ENCODE measurements around the gene INPP4A. TPM values are rescaled to one million over a fixed set of nuclear protein-coding genes. Genes with fewer than 3 reads are reported as not detected.

The INPP4A gene
- total and polyA plus RNA-seq, 2 of the 13 experiments (the other 11 are each of a cell fraction or from before 2014, with no cell fraction given), result 10.1 to 10.9 TPM

DNA sequence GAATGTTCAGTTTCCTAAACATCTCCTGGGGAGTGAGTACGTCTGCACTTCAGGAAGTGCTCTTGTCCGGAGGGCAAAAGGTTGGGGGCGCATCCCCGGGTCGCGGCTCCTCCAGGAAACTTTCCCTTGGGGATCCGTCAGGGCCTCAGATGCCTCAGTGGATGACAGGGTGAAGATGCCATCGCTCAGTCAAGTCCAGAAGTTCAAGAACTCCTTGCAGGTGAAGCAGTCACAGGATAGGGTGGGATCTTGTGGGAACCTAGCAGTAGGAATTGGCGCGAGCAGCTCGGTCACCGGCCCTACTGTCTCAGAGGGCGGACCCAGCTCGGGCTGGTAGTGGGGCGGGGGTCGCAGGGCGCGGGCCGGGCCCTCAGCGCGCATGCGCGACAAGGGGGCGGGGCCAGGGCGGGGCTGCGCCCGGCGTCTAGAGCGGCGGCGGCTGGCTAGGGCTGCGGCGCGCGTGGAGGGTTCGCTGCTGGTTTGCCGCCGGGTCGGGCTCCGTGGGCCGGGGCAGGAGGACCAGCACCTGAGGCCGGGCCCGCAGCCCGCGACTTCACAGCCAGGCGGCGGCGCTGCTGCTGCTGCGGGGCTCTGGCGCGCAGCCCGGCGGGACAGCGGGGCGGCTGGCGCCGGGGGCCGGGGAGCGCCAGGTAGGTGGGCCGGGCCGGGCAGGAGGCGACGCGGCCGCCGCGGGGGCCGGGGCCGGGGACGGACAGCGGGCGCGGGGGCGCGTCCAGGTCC is at the start of gene INPP4A (continued):
- TF ChIP-seq, protein P1, sequence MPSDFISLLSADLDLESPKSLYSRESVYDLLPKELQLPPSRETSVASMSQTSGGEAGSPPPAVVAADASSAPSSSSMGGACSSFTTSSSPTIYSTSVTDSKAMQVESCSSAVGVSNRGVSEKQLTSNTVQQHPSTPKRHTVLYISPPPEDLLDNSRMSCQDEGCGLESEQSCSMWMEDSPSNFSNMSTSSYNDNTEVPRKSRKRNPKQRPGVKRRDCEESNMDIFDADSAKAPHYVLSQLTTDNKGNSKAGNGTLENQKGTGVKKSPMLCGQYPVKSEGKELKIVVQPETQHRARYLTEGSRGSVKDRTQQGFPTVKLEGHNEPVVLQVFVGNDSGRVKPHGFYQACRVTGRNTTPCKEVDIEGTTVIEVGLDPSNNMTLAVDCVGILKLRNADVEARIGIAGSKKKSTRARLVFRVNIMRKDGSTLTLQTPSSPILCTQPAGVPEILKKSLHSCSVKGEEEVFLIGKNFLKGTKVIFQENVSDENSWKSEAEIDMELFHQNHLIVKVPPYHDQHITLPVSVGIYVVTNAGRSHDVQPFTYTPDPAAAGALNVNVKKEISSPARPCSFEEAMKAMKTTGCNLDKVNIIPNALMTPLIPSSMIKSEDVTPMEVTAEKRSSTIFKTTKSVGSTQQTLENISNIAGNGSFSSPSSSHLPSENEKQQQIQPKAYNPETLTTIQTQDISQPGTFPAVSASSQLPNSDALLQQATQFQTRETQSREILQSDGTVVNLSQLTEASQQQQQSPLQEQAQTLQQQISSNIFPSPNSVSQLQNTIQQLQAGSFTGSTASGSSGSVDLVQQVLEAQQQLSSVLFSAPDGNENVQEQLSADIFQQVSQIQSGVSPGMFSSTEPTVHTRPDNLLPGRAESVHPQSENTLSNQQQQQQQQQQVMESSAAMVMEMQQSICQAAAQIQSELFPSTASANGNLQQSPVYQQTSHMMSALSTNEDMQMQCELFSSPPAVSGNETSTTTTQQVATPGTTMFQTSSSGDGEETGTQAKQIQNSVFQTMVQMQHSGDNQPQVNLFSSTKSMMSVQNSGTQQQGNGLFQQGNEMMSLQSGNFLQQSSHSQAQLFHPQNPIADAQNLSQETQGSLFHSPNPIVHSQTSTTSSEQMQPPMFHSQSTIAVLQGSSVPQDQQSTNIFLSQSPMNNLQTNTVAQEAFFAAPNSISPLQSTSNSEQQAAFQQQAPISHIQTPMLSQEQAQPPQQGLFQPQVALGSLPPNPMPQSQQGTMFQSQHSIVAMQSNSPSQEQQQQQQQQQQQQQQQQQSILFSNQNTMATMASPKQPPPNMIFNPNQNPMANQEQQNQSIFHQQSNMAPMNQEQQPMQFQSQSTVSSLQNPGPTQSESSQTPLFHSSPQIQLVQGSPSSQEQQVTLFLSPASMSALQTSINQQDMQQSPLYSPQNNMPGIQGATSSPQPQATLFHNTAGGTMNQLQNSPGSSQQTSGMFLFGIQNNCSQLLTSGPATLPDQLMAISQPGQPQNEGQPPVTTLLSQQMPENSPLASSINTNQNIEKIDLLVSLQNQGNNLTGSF (CRISPR knock-in tag; IDR thresholded peaks at IDR 0.05), result peak; percentile 67; the same call in 1 of the 2 replicates
- TF ChIP-seq, protein P2, sequence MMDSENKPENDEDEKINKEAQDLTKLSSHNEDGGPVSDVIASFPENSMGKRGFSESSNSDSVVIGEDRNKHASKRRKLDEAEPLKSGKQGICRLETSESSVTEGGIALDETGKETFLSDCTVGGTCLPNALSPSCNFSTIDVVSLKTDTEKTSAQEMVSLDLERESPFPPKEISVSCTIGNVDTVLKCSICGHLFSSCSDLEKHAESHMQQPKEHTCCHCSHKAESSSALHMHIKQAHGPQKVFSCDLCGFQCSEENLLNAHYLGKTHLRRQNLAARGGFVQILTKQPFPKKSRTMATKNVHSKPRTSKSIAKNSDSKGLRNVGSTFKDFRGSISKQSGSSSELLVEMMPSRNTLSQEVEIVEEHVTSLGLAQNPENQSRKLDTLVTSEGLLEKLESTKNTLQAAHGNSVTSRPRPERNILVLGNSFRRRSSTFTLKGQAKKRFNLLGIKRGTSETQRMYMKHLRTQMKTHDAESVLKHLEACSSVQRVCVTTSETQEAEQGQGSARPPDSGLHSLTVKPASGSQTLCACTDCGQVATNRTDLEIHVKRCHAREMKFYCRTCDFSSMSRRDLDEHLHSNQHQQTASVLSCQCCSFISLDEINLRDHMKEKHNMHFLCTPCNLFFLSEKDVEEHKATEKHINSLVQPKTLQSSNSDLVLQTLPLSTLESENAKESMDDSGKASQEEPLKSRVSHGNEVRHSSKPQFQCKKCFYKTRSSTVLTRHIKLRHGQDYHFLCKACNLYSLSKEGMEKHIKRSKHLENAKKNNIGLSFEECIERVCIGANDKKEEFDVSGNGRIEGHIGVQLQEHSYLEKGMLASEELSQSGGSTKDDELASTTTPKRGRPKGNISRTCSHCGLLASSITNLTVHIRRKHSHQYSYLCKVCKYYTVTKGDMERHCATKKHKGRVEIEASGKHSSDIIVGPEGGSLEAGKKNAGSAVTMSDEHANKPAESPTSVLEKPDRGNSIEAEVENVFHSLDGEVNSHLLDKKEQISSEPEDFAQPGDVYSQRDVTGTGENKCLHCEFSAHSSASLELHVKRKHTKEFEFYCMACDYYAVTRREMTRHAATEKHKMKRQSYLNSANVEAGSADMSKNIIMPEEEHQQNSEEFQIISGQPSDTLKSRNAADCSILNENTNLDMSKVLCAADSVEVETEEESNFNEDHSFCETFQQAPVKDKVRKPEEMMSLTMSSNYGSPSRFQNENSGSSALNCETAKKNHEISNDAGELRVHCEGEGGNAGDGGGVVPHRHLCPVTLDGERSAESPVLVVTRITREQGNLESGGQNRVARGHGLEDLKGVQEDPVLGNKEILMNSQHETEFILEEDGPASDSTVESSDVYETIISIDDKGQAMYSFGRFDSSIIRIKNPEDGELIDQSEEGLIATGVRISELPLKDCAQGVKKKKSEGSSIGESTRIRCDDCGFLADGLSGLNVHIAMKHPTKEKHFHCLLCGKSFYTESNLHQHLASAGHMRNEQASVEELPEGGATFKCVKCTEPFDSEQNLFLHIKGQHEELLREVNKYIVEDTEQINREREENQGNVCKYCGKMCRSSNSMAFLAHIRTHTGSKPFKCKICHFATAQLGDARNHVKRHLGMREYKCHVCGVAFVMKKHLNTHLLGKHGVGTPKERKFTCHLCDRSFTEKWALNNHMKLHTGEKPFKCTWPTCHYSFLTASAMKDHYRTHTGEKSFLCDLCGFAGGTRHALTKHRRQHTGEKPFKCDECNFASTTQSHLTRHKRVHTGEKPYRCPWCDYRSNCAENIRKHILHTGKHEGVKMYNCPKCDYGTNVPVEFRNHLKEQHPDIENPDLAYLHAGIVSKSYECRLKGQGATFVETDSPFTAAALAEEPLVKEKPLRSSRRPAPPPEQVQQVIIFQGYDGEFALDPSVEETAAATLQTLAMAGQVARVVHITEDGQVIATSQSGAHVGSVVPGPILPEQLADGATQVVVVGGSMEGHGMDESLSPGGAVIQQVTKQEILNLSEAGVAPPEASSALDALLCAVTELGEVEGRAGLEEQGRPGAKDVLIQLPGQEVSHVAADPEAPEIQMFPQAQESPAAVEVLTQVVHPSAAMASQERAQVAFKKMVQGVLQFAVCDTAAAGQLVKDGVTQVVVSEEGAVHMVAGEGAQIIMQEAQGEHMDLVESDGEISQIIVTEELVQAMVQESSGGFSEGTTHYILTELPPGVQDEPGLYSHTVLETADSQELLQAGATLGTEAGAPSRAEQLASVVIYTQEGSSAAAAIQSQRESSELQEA (CRISPR knock-in tag; IDR thresholded peaks at IDR 0.05; ENCODE audit: not compliant biosample characterization), result no peak
- TF ChIP-seq ZNF569 (CRISPR knock-in tag; IDR thresholded peaks at IDR 0.05; ENCODE audit: borderline replicate concordance) (no peak), IRF2 (CRISPR knock-in tag; IDR thresholded peaks at IDR 0.05) (peak; percentile 69; the same call in 1 of the 2 replicates), ZNF788 (CRISPR knock-in tag; IDR thresholded peaks at IDR 0.05; ENCODE audit: borderline replicate concordance) (no peak; the same call in 1 of the 2 replicates), KDM3A (CRISPR knock-in tag; IDR thresholded peaks at IDR 0.05; ENCODE audit: low read depth) (no peak; the same call in 1 of the 2 replicates), SMYD3 (CRISPR knock-in tag; IDR thresholded peaks at IDR 0.05) (no peak), RFX5 (IDR thresholded peaks at IDR 0.05; ENCODE audit: low read depth, low read length) (no peak), PAX8 (CRISPR knock-in tag; IDR thresholded peaks at IDR 0.05; ENCODE audit: borderline replicate concordance) (peak; percentile 67; the same call in 1 of the 2 replicates), CAMTA2 (CRISPR knock-in tag; IDR thresholded peaks at IDR 0.05; ENCODE audit: borderline replicate concordance) (0 out of 2 replicates have a peak, but pooled peaks have one; percentile 59)
- TF ChIP-seq, protein P3, sequence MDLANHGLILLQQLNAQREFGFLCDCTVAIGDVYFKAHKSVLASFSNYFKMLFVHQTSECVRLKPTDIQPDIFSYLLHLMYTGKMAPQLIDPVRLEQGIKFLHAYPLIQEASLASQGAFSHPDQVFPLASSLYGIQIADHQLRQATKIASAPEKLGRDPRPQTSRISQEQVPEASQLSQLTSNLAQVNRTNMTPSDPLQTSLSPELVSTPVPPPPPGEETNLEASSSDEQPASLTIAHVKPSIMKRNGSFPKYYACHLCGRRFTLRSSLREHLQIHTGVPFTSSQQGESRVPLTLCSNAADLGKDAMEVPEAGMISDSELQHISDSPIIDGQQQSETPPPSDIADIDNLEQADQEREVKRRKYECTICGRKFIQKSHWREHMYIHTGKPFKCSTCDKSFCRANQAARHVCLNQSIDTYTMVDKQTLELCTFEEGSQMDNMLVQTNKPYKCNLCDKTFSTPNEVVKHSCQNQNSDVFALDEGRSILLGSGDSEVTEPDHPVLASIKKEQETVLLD (CRISPR knock-in tag; IDR thresholded peaks at IDR 0.05; ENCODE audit: low read depth), result no peak
